K562 (cell line): Measurements from ENCODE around the gene GAK. TPM values are rescaled to one million over a fixed set of nuclear protein-coding genes. Genes with fewer than 3 reads are reported as not detected.
A peak's percentile ranks its signal among the peaks of the same experiment; 100 is the strongest.

Experiments
- ATAC-seq: fragments of 200-7000 bp; cut with Tn5 transposase; 3 replicates; pipeline ENCODE4 v1.9.1; 2020; ENCODE audit warnings: moderate library complexity
- BruUV-seq: library from RNA; stranded (reverse); fragments of 400-500 nt; replicated peaks from 2 replicates; lab custom pipeline; 2021; lab: Mats Ljungman, UMichigan
- CTCF ChIA-PET: fragments of 300-600 bp; formaldehyde crosslinking; extraction: SDS; loops from one replicate; lab custom pipeline; 2021; ENCODE audit warnings: low intra/inter-chr PET ratio; lab: Yijun Ruan, JAX
- POLR2A ChIA-PET: fragments of 300-600, 350-650 bp; sonication (Branson Sonifier 250); formaldehyde crosslinking; extraction: SDS; loops from one replicate; lab custom pipeline; 2021; ENCODE audit warnings: antibody characterized with exemption, inconsistent platforms; lab: Yijun Ruan, JAX
- DNase-seq, 4 experiments: peaks; one replicate each; pipeline versions ENCODE4 v3.0.0 to v3.0.0-alpha.2; 2011 to 2018; ENCODE audit warnings: low spot score in 3 of 4, mixed read lengths in 3 of 4; ENCODE audit errors: extremely low read depth in 1 of 4
- FAIRE-seq: peaks from 2 replicates; lab custom pipeline; 2011; peaks lifted over from hg19 to GRCh38; lab: Jason Lieb, UNC
- H2AFZ ChIP-seq: 2 replicates; pipeline ENCODE4 v1.6.0; 2011; ENCODE audit warnings: low read depth, low read length, control low read depth, inconsistent platforms
- H3K27ac ChIP-seq: fragments of 200-600 bp; 3 replicates; pipeline ENCODE4 v1.8.0; 2011; ENCODE audit warnings: low read depth, mild to moderate bottlenecking, control low read depth, inconsistent platforms, low read length, moderate library complexity, mixed read lengths; ENCODE audit errors: extremely low read depth
- H3K27me3 ChIP-seq, 2 experiments: fragments of 300-600 bp in 1 of 2; 2 replicates in 1 of 2; 3 replicates in 1 of 2; pipeline versions ENCODE4 v1.6.0 to v1.8.0; 2011; ENCODE audit warnings: inconsistent platforms in 2 of 2, low read length in 2 of 2, mild to moderate bottlenecking in 1 of 2, mixed read lengths in 1 of 2, moderate library complexity in 1 of 2; ENCODE audit not compliant: control insufficient read depth in 2 of 2, insufficient read depth in 2 of 2
- H3K36me3 ChIP-seq: fragments of 300-600 bp; 3 replicates; pipeline ENCODE4 v1.8.0; 2011; ENCODE audit warnings: mild to moderate bottlenecking, low read length, inconsistent platforms; ENCODE audit not compliant: control insufficient read depth, insufficient read depth
- H3K4me1 ChIP-seq, 2 experiments: fragments of 200-600 bp in 1 of 2; replicated peaks in 1 of 2; 2 replicates in 1 of 2; 3 replicates in 1 of 2; pipeline versions ENCODE4 v1.5.1 to v1.8.0; 2011; ENCODE audit warnings: inconsistent platforms in 2 of 2, low read length in 2 of 2, mild to moderate bottlenecking in 1 of 2, mixed read lengths in 1 of 2, moderate library complexity in 1 of 2; ENCODE audit not compliant: control insufficient read depth in 2 of 2, insufficient read depth in 2 of 2
- H3K4me2 ChIP-seq: 2 replicates; pipeline ENCODE4 v1.6.1; 2011; ENCODE audit warnings: low read length, control low read depth, inconsistent platforms, mixed read lengths; ENCODE audit not compliant: insufficient read depth
- H3K4me3 ChIP-seq: fragments of 200-600 bp; sonication (generic), shearing (Covaris generic); 2 replicates; pipeline ENCODE4 v1.5.1; 2016; ENCODE audit warnings: control low read depth, inconsistent platforms
- H3K79me2 ChIP-seq: fragments of 200-600 bp; 3 replicates; pipeline ENCODE4 v1.8.0; 2011; ENCODE audit warnings: low read length, inconsistent platforms; ENCODE audit not compliant: control insufficient read depth, insufficient read depth
- H3K9ac ChIP-seq, 2 experiments: 2 replicates each; pipeline versions ENCODE4 v1.6.0 to v1.6.1; 2011; ENCODE audit warnings: low read depth in 2 of 2, low read length in 2 of 2, control low read depth in 1 of 2, inconsistent platforms in 1 of 2, mild to moderate bottlenecking in 1 of 2, mixed read lengths in 1 of 2; ENCODE audit not compliant: insufficient read depth in 1 of 2
- H3K9me1 ChIP-seq: one replicate; pipeline ENCODE4 v1.6.0; 2011; ENCODE audit warnings: inconsistent platforms, mild to moderate bottlenecking, low read length, moderate library complexity; ENCODE audit not compliant: control insufficient read depth, insufficient read depth
- H3K9me3 ChIP-seq: replicated peaks from 2 replicates; pipeline ENCODE4 v1.5.1; 2011; ENCODE audit warnings: low read depth, low read length, inconsistent platforms; ENCODE audit not compliant: control insufficient read depth, insufficient read depth
- H4K20me1 ChIP-seq: replicated peaks from 2 replicates; pipeline ENCODE4 v1.6.1; 2011; ENCODE audit warnings: low read length, inconsistent platforms, mixed read lengths; ENCODE audit not compliant: control insufficient read depth, insufficient read depth
- ARHGAP35 ChIP-seq: fragments of 450-650 bp; IDR thresholded peaks from 2 replicates; pipeline ENCODE4 v1.6.1; 2018; ENCODE audit not compliant: partially characterized antibody
- BCLAF1 ChIP-seq, 2 experiments: fragments of 450-650 bp in 1 of 2; IDR thresholded peaks; 2 replicates each; pipeline ENCODE4 v1.6.1; 2011 to 2017; ENCODE audit warnings: low read depth in 2 of 2, antibody characterized with exemption in 1 of 2, borderline replicate concordance in 1 of 2, low read length in 1 of 2, mild to moderate bottlenecking in 1 of 2, mixed read lengths in 1 of 2; ENCODE audit not compliant: control insufficient read depth in 1 of 2
- FUS ChIP-seq: fragments of 200-400 bp; formaldehyde crosslinking; optimal IDR thresholded peaks from 2 replicates; pipeline ENCODE3; 2017; ENCODE audit warnings: low read depth, low read length
- MYBL2 ChIP-seq, 2 experiments: fragments of 450-650 bp in 1 of 2; sonication (generic) in 1 of 2; formaldehyde crosslinking in 1 of 2; IDR thresholded peaks; 2 replicates each; pipeline versions ENCODE4 v1.6.1 to v1.8.1; 2017 to 2022; ENCODE audit warnings: borderline replicate concordance in 1 of 2, inconsistent platforms in 1 of 2, low read depth in 1 of 2, mild to moderate bottlenecking in 1 of 2, missing genetic modification reagents in 1 of 2, moderate library complexity in 1 of 2
- NBN ChIP-seq: fragments of 450-650 bp; IDR thresholded peaks from 2 replicates; pipeline ENCODE4 v1.6.1; 2016; ENCODE audit warnings: low read depth, mild to moderate bottlenecking
- NEUROD1 ChIP-seq: fragments of 150-350 bp; IDR thresholded peaks from 2 replicates; pipeline ENCODE4 v1.6.1; 2014; ENCODE audit warnings: borderline replicate concordance, low read length, low read depth; ENCODE audit not compliant: partially characterized antibody
- NRF1 ChIP-seq, 2 experiments: fragments of 450-650 bp; IDR thresholded peaks in 1 of 2; conservative IDR thresholded peaks in 1 of 2; 2 replicates each; pipeline ENCODE4 v1.6.1; 2014; ENCODE audit warnings: mild to moderate bottlenecking in 2 of 2
- TCF15 ChIP-seq: fragments of 250-450 bp; sonication (Bioruptor Pico); IDR thresholded peaks from 2 replicates; pipeline ENCODE4 v1.8.0; 2022; ENCODE audit warnings: moderate library complexity, mild to moderate bottlenecking, inconsistent platforms
- ZNF263 ChIP-seq: sonication (generic); formaldehyde crosslinking; IDR thresholded peaks from 2 replicates; pipeline ENCODE4 v1.8.0; 2022; ENCODE audit warnings: mild to moderate bottlenecking, missing genetic modification reagents, borderline replicate concordance
- ZNF282 ChIP-seq: sonication (generic); formaldehyde crosslinking; IDR thresholded peaks from 2 replicates; pipeline ENCODE4 v1.8.1; 2023; ENCODE audit warnings: missing genetic modification reagents
- ZNF311 ChIP-seq: fragments of 250-450 bp; sonication (Bioruptor Pico); IDR thresholded peaks from 2 replicates; pipeline ENCODE4 v1.4.0; 2020; ENCODE audit warnings: mild to moderate bottlenecking, moderate library complexity
- ZNF695 ChIP-seq: fragments of 450-650 bp; formaldehyde crosslinking; IDR thresholded peaks from 2 replicates; pipeline ENCODE4 v1.4.0; 2020; ENCODE audit warnings: mild to moderate bottlenecking, moderate library complexity
- ZNF764 ChIP-seq: fragments of 250-450 bp; sonication (Bioruptor Pico); IDR thresholded peaks from 2 replicates; pipeline ENCODE4 v1.4.0; 2020; ENCODE audit warnings: low read depth, mild to moderate bottlenecking, moderate library complexity
- ZNF778 ChIP-seq: fragments of 450-650 bp; formaldehyde crosslinking; IDR thresholded peaks from 2 replicates; pipeline ENCODE4 v1.4.0; 2020; ENCODE audit warnings: mild to moderate bottlenecking, moderate library complexity
- WGBS: fragments of 100-300 bp; shearing (Covaris generic); methylation state at CpG from one replicate; pipeline ENCODE4 v1.1.6; 2016; ENCODE audit warnings: low coverage, mixed read lengths; ENCODE audit not compliant: insufficient coverage; ENCODE audit errors: missing lambda C conversion rate; 5-methylcytosine and 5-hydroxymethylcytosine counted together
- in situ Hi-C: fragments of 300-500 bp; cut with MboI; formaldehyde crosslinking; loops from 4 replicates; pipeline ENCODE4 v1.15.0; 2018; ENCODE audit warnings: inconsistent platforms, mixed read lengths
- intact Hi-C: fragments of 100-400 bp; cut with micrococcal nuclease; formaldehyde crosslinking; loops from 2 replicates; pipeline ENCODE4 v1.14.2; 2022
- polyA plus RNA-seq, 8 experiments: library from polyadenylated mRNA; depleted of rRNA in 4 of 8; stranded (reverse) in 5 of 8; unstranded in 3 of 8; fragments of >200 nt; fragmentation: Nextera tagmentation in 2 of 8; fragmentation: Illumina TruSeq in 1 of 8; extraction: Ambion mirVana in 2 of 8; extraction: Trizol in 1 of 8; gene quantifications; 2 replicates each; pipeline versions ENCODE4 v1.2.1 to v1.2.3, GENCODE V29; 2011 to 2014; ENCODE audit warnings: inconsistent platforms in 1 of 8, missing spikeins in 1 of 8
- total RNA-seq, 7 experiments: library from RNA; depleted of rRNA in 6 of 7; stranded (reverse); fragments of >200 nt in 6 of 7; fragmentation: Illumina TruSeq in 2 of 7; extraction: Trizol in 2 of 7; gene quantifications; 2 replicates each; pipeline versions ENCODE4 v1.2.1 to v1.2.3, GENCODE V29; 2011 to 2021; ENCODE audit warnings: low replicate concordance in 1 of 7

The GAK gene
- total and polyA plus RNA-seq, 9 of the 15 experiments (the other 6 are each of a cell fraction or from before 2014, with no cell fraction given): 1.3 to 102 (median 16.2) TPM

DNA sequence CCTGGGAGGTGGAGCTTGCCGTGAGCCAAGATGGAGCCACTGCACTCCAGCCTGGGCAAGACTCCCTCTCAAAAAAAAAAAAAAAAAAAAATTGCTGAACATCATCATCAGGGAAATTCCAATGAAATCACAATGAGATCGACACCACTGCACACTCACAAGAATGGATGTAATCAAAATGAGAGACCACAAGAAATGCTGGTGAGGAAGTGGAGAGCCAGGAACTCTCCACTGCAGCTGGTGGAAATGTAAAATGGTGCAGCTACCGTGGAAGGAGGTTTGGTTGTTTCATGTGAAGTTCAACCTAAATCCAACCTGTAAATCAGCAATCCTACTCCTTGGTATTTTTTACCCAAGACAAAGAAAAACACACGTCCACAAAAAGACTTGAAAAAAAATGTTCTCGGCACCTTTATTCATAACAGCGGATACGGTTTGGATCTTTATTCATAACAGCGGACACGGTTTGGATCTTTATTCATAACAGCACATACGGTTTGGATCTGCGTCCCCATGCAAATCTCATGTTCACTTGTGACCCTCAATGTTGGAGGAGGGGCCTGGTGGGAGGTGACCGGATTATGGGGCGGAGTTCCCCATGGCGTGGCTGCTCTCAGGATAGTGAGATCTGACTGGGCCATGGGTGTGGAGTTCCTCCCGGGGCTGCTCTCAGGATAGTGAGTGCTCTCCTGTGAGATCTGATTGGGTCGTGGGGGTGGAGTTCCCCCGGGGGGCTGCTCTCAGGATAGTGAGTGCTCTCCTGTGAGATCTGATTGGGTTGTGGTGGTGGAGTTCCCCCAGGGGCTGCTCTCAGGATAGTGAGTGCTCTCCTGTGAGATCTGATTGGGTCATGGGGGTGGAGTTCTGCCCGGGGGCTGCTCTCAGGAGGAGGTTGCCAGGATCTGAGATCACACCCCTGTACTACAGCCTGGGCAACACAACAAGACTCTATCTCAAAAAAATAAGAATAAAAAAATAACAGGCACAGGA is 7.7 kb downstream of the GAK start:
- Histone ChIP-seq H3K79me2 (peaks cover 85% of the 10 kb centered on the region), H3K9me1 (no peaks in the 10 kb centered on the region), H3K4me1 (peaks cover 16 to 26% of the 10 kb centered on the region in 2 experiments; a peak in 4 of 5 replicates), H3K9me3 (no peaks in the 10 kb centered on the region), H2AFZ (no peak overlapping the region), H3K36me3 (peaks cover 19% of the 10 kb centered on the region; the same call in 2 of the 3 replicates), H3K4me2 (peak overlapping the region; percentile 41), H3K9ac (peak overlapping the region in 1 of 2 experiments; percentile 48; a peak in 1 of 4 replicates), H3K4me3 (no peak overlapping the region), H3K27me3 (no peaks in the 10 kb centered on the region), H3K27ac (peak overlapping the region; percentile 18), H4K20me1 (peaks cover 26% of the 10 kb centered on the region)
- POLR2A ChIA-PET: interaction anchor here (0.6 to 1.0 kb wide), 3 partner anchors 13 to 158 kb away, joined by 3 to 5 read pairs (median 3); no protein-coding TSS in a partner anchor
- intact Hi-C loops: no loop called here
- no TSS peak for BruUV-seq
- CTCF ChIA-PET: no interaction called here
- 40% methylated on average over 17 of the region's 18 CpGs for WGBS
- DNase-seq (peak; percentile 74 to 83 (median 80)), FAIRE-seq (peak; percentile 92), ATAC-seq (peak; percentile 96)
- in situ Hi-C loops: no loop called here
- TF ChIP-seq NBN (no peak), ZNF311 (CRISPR knock-in tag) (no peak), ZNF764 (no peak), NRF1 (conservative IDR thresholded peaks at IDR 0.05 in 1 of 2, IDR thresholded peaks at IDR 0.05 in 1 of 2) (0 out of 4 replicates have a peak, but pooled peaks of 1 of the 2 experiments have one; percentile 36), ZNF778 (no peak), ZNF695 (CRISPR knock-in tag) (no peak), ZNF263 (CRISPR knock-in tag) (peak; percentile 66; the same call in 1 of the 2 replicates), BCLAF1 (IDR thresholded peaks at IDR 0.05; ENCODE audit: borderline replicate concordance in 1 of 2, control insufficient read depth in 1 of 2, low read depth in 2 of 2, low read length in 1 of 2) (no peak), NEUROD1 (no peak), MYBL2 (IDR thresholded peaks at IDR 0.05; ENCODE audit: low read depth) (no peak), MYBL2 (CRISPR knock-in tag; IDR thresholded peaks at IDR 0.05; ENCODE audit: borderline replicate concordance) (no peak), ARHGAP35 (no peak), FUS (no peak), ZNF282 (CRISPR knock-in tag) (no peak), TCF15 (CRISPR knock-in tag) (no peak)
